Right lobe of liver (tissue), 6 donors: ENCODE results near the gene FBXO47. TPM values are rescaled to one million over a fixed set of nuclear protein-coding genes. Genes with fewer than 3 reads are reported as not detected.

ENCODE experiments used
- ATAC-seq, 4 donors: fragments of 200-7000 bp; cut with Tn5 transposase; one replicate each; pipeline ENCODE4 v1.9.1; 2020; ENCODE audit warnings: mild to moderate bottlenecking in 4 of 4, moderate library complexity in 4 of 4
- DNase-seq, 3 donors: peaks; one replicate each; pipeline ENCODE4 v3.0.0-alpha.2; 2020
- H3K27ac ChIP-seq, 3 donors: fragments of 200-600 bp; one replicate each; pipeline ENCODE4 v1.8.0; 2022
- H3K27me3 ChIP-seq, 2 donors: fragments of 200-600 bp; one replicate each; pipeline ENCODE4 v1.8.0; 2022
- H3K36me3 ChIP-seq, 4 donors: fragments of 200-600 bp; sonication (generic) in 1 of 4; one replicate each; pipeline versions ENCODE4 v1.5.1 to v1.8.0; 2017 to 2022; ENCODE audit warnings: control low read depth in 1 of 4
- H3K4me1 ChIP-seq, 4 donors: fragments of 200-600 bp; sonication (generic) in 1 of 4; one replicate each; pipeline versions ENCODE4 v1.5.1 to v1.8.0; 2017 to 2022; ENCODE audit warnings: control low read depth in 1 of 4
- H3K4me3 ChIP-seq, 3 donors: fragments of 200-600 bp; one replicate each; pipeline ENCODE4 v1.8.0; 2022
- H3K9me3 ChIP-seq, 4 donors: fragments of 200-600 bp; sonication (generic) in 1 of 4; one replicate each; pipeline versions ENCODE4 v1.5.1 to v1.8.0; 2017 to 2022; ENCODE audit warnings: control low read depth in 1 of 4
- CTCF ChIP-seq, 4 donors: fragments of 200-600 bp in 3 of 4; fragments of 450-650 bp in 1 of 4; IDR thresholded peaks; one replicate each; pipeline versions ENCODE4 v1.5.1 to v1.8.0; 2016 to 2022; ENCODE audit warnings: antibody characterized with exemption in 4 of 4, mild to moderate bottlenecking in 2 of 4
- POLR2A ChIP-seq: fragments of 450-650 bp; IDR thresholded peaks from one replicate; pipeline ENCODE4 v1.6.1; 2017; ENCODE audit warnings: antibody characterized with exemption, mild to moderate bottlenecking
- WGBS: methylation state at CpG from one replicate; pipeline ENCODE4 v1.1.6; 2018; ENCODE audit warnings: low coverage, low lambda C conversion rate; ENCODE audit not compliant: insufficient coverage; ENCODE audit errors: missing lambda C conversion rate; 5-methylcytosine and 5-hydroxymethylcytosine counted together
- intact Hi-C, 2 donors: fragments of 100-400 bp; cut with DNase I; formaldehyde crosslinking; loops; one replicate each; pipeline versions ENCODE4 v1.11.2 to v1.14.1; 2022
- total RNA-seq, 6 experiments: library from RNA; depleted of rRNA in 2 of 6; stranded (reverse); fragments of >200 nt in 2 of 6; fragmentation: NEBNext Ultra II Directional in 3 of 6; extraction: Animal tissue kit (Norgen Biotek cat#: 25700) in 3 of 6; gene quantifications; one replicate each; pipeline versions ENCODE4 v1.1.0 to v1.2.4, GENCODE V29; 2016 to 2023
- donor health status: DM: no; HTN: yes; CAD: no.
- donor health status: DM: no; HTN: no; CAD: no.
- donor health status: DM: no; HTN: no; CAD: no.
- donor health status: DM: no; HTN: yes; CAD: no.
- donor health status: DM: no; HTN: yes; CAD: no.

FBXO47 gene
- total RNA-seq, 6 experiments from 2014 or later: not detected

- H3K27ac ChIP-seq: no peak overlapping the region
- DNase-seq (no peak), ATAC-seq (no peak)
- intact Hi-C loops: no loop called here
- peaks cover 0 to 51% (median 14%) of the 10 kb centered on the region in 4 donors for H3K4me1 ChIP-seq
- peaks cover 13 to 47% (median 27%) of the 10 kb centered on the region in 4 donors for H3K36me3 ChIP-seq
- TF ChIP-seq CTCF (IDR thresholded peaks at IDR 0.05) (no peak), POLR2A (no peak)
- no peaks in the 10 kb centered on the region for H3K27me3 ChIP-seq
- WGBS: 100% methylated on average over 3 of the region's 16 CpGs
- no peak overlapping the region for H3K4me3 ChIP-seq
- H3K9me3 ChIP-seq: no peaks in the 10 kb centered on the region
Observed at GRCh38 chr17:38919316-38920078, 47.7 kb downstream of the FBXO47 start.

- ATAC-seq (no peak), DNase-seq (no peak)
- Histone ChIP-seq H3K4me3 (no peak overlapping the region), H3K27ac (no peak overlapping the region), H3K4me1 (peaks cover 0 to 57% (median 17%) of the 10 kb centered on the region in 4 donors), H3K27me3 (no peaks in the 10 kb centered on the region), H3K9me3 (no peaks in the 10 kb centered on the region), H3K36me3 (peaks cover 13 to 47% (median 27%) of the 10 kb centered on the region in 4 donors)
- TF ChIP-seq POLR2A (no peak), CTCF (IDR thresholded peaks at IDR 0.05) (no peak)
- intact Hi-C loops: no loop called here
- 81% methylated on average over 3 of the region's 5 CpGs for WGBS
Observed at GRCh38 chr17:38918916-38919315, 48.3 kb downstream of the FBXO47 start.

- H3K27ac ChIP-seq: no peak overlapping the region
Observed at GRCh38 chr17:38918129-38918913, 48.9 kb downstream of the FBXO47 start.

GRCh38 chr17:38917259-38917658 is 49.9 kb downstream of the FBXO47 start:
- H3K4me1 ChIP-seq: peaks cover 0 to 60% (median 19%) of the 10 kb centered on the region in 4 donors
- H3K9me3 ChIP-seq: no peaks in the 10 kb centered on the region
- 100% methylated on average over 1 of the region's 3 CpGs for WGBS
- H3K36me3 ChIP-seq: peaks cover 13 to 47% (median 27%) of the 10 kb centered on the region in 4 donors
- ATAC-seq: no peak
- no peak overlapping the region for H3K4me3 ChIP-seq
- no peak for DNase-seq
- intact Hi-C loops: no loop called here
- TF ChIP-seq POLR2A (no peak), CTCF (IDR thresholded peaks at IDR 0.05) (no peak)
- H3K27ac ChIP-seq: no peak overlapping the region
- no peaks in the 10 kb centered on the region for H3K27me3 ChIP-seq

More at GRCh38 chr17:38918129-38918913, 48.9 kb downstream of the FBXO47 start:
- Histone ChIP-seq H3K36me3 (peaks cover 13 to 47% (median 27%) of the 10 kb centered on the region in 4 donors), H3K4me1 (peaks cover 0 to 61% (median 19%) of the 10 kb centered on the region in 4 donors), H3K9me3 (no peaks in the 10 kb centered on the region), H3K27me3 (no peaks in the 10 kb centered on the region), H3K4me3 (no peak overlapping the region)
- peak in 3 of 4 donors; percentile 5 to 52 (median 29) for ATAC-seq
- TF ChIP-seq CTCF (IDR thresholded peaks at IDR 0.05) (no peak), POLR2A (no peak)
- DNase-seq: peak in 2 of 3 donors; percentile 27 to 50
- intact Hi-C loops: no loop called here
- WGBS: 61% methylated on average over 3 of the region's 37 CpGs
